Activated gamma-delta T cell treated with anti-CD3 and anti-CD28 coated beads, Interleukin-2, amount 50 U/mL, for 16 hours (primary cell): Measurements from ENCODE around the gene KANSL1.
"Not testable (repeated sequence)": the region's sequence is repeated elsewhere in the genome, so short reads cannot be mapped to it uniquely, and the experiment has no call there.

Source experiments
- DNase-seq: peaks from one replicate; pipeline ENCODE4 v3.0.0-alpha.2; 2020; ENCODE audit warnings: low read depth

Gene KANSL1

GRCh38 chr17:46136820-46137219, 56.4 kb downstream of the KANSL1 start:
- DNase-seq, result no peak

GRCh38 chr17:46135879-46136563, 57.2 kb downstream of the KANSL1 start:
- DNase-seq, result no peak

GRCh38 chr17:46135126-46135812, 58.0 kb downstream of the KANSL1 start:
- DNase-seq, result no peak

GRCh38 chr17:46129302-46129701, 63.9 kb downstream of the KANSL1 start:
- DNase-seq, result no peak

GRCh38 chr17:46128453-46128852, 64.8 kb downstream of the KANSL1 start:
- no peak for DNase-seq

GRCh38 chr17:46127524-46127923, 65.7 kb downstream of the KANSL1 start:
- no peak for DNase-seq

- no peak for DNase-seq
Measured at GRCh38 chr17:46126840-46127239, 66.4 kb downstream of the KANSL1 start.

- DNase-seq, result no peak
Measured at GRCh38 chr17:46125831-46126230, 67.4 kb downstream of the KANSL1 start.

- no peak for DNase-seq
Measured at GRCh38 chr17:46124695-46125592, 68.3 kb downstream of the KANSL1 start.

GRCh38 chr17:46123607-46124006, 69.6 kb downstream of the KANSL1 start:
- DNase-seq, result no peak

- DNase-seq, result no peak
Measured at GRCh38 chr17:46122486-46122871, 70.8 kb downstream of the KANSL1 start.

- DNase-seq, result no peak
Measured at GRCh38 chr17:46121841-46122485, 71.3 kb downstream of the KANSL1 start.

- DNase-seq, result no peak
Measured at GRCh38 chr17:46121165-46121764, 72.0 kb downstream of the KANSL1 start.

GRCh38 chr17:46120537-46120936, 72.7 kb downstream of the KANSL1 start:
- DNase-seq, result no peak

GRCh38 chr17:46120078-46120477, 73.2 kb downstream of the KANSL1 start:
- DNase-seq, result no peak

- no peak for DNase-seq
Measured at GRCh38 chr17:46118964-46119363, 74.3 kb downstream of the KANSL1 start.

- DNase-seq, result no peak
Measured at GRCh38 chr17:46117850-46118696, 75.2 kb downstream of the KANSL1 start.

- no peak for DNase-seq
Measured at GRCh38 chr17:46117117-46117516, 76.1 kb downstream of the KANSL1 start.

GRCh38 chr17:46115699-46116098, 77.5 kb downstream of the KANSL1 start:
- DNase-seq, result no peak

- DNase-seq, result not testable (repeated sequence)
Measured at GRCh38 chr17:46111236-46111635, 82.0 kb downstream of the KANSL1 start.

- DNase-seq, result no peak
Measured at GRCh38 chr17:46110219-46110618, 83.0 kb downstream of the KANSL1 start.
